Panc1 (cell line): Measurements from ENCODE around the gene SECTM1. TPM values are rescaled to one million over a fixed set of nuclear protein-coding genes. Genes with fewer than 3 reads are reported as not detected.

Experiments used
- ATAC-seq: fragments of 200-7000 bp; cut with Tn5 transposase; 2 replicates; pipeline ENCODE4 v1.9.1; 2020; ENCODE audit warnings: mild to moderate bottlenecking, moderate library complexity
- BruUV-seq: library from RNA; stranded (reverse); fragments of 400-500 nt; replicated peaks from 2 replicates; lab custom pipeline; 2021; lab: Mats Ljungman, UMichigan
- CTCF ChIA-PET: fragments of 300-600 bp; sonication (Branson Sonifier 250); formaldehyde crosslinking; loops from one replicate; lab custom pipeline; 2022; ENCODE audit warnings: antibody characterized with exemption; lab: Charles Lee
- POLR2A ChIA-PET: fragments of 300-600 bp; sonication (Branson Sonifier 250); formaldehyde crosslinking; loops from one replicate; lab custom pipeline; 2022; ENCODE audit warnings: antibody characterized with exemption; lab: Charles Lee
- DNase-seq: peaks from one replicate; pipeline ENCODE4 v3.0.0-alpha.2; 2010; ENCODE audit warnings: low read depth, low spot score
- H3K27ac ChIP-seq: 2 replicates; pipeline ENCODE4 v1.5.1; 2011; ENCODE audit warnings: mild to moderate bottlenecking, low read length, inconsistent platforms
- H3K27me3 ChIP-seq: fragments of 200-500 bp; sonication (Bioruptor generic); 2 replicates; pipeline ENCODE4 v1.6.0; 2014; ENCODE audit warnings: low read length, inconsistent platforms; ENCODE audit not compliant: control insufficient read depth, insufficient read depth
- H3K36me3 ChIP-seq: fragments of 200-500 bp; sonication (Bioruptor generic); 2 replicates; pipeline ENCODE4 v1.5.1; 2014; ENCODE audit warnings: inconsistent platforms, mild to moderate bottlenecking, low read length, moderate library complexity; ENCODE audit not compliant: control insufficient read depth, insufficient read depth
- H3K4me1 ChIP-seq: 2 replicates; pipeline ENCODE4 v1.5.1; 2011; ENCODE audit warnings: inconsistent platforms, mild to moderate bottlenecking, low read length, moderate library complexity; ENCODE audit not compliant: control insufficient read depth, insufficient read depth
- H3K4me3 ChIP-seq, 2 experiments: 2 replicates each; pipeline ENCODE4 v1.5.1; 2011 to 2012; ENCODE audit warnings: low read depth in 2 of 2, low read length in 2 of 2, mild to moderate bottlenecking in 2 of 2, inconsistent platforms in 1 of 2, moderate library complexity in 1 of 2
- H3K9me3 ChIP-seq: fragments of 200-500 bp; sonication (Bioruptor generic); 2 replicates; pipeline ENCODE4 v1.5.1; 2014; ENCODE audit warnings: low read depth, mild to moderate bottlenecking, inconsistent platforms, low read length, moderate library complexity; ENCODE audit not compliant: control insufficient read depth, insufficient read depth
- POLR2AphosphoS5 ChIP-seq: IDR thresholded peaks from 2 replicates; pipeline ENCODE4 v1.6.1; 2012; ENCODE audit warnings: mild to moderate bottlenecking, low read depth, low read length, moderate library complexity
- SIN3A ChIP-seq: IDR thresholded peaks from 2 replicates; pipeline ENCODE4 v1.6.1; 2012; ENCODE audit warnings: low read depth, mild to moderate bottlenecking, low read length, moderate library complexity, borderline replicate concordance; ENCODE audit not compliant: insufficient read depth
- TCF7L2 ChIP-seq: IDR thresholded peaks from 2 replicates; pipeline ENCODE4 v1.6.1; 2011; ENCODE audit warnings: mild to moderate bottlenecking, low read depth, low read length, inconsistent platforms
- in situ Hi-C: cut with HindIII; loops from 2 replicates; pipeline ENCODE4 v1.10.0; 2016; ENCODE audit warnings: low sequenced_read_pairs, low pct_unique_long_range_greater_than_20kb
- intact Hi-C: fragments of 100-400 bp; cut with micrococcal nuclease; formaldehyde crosslinking; loops from one replicate; pipeline ENCODE4 v1.10.0; 2022; ENCODE audit not compliant: unreplicated experiment
- total RNA-seq: library from RNA; stranded (reverse); gene quantifications from one replicate; pipeline ENCODE4 v1.2.1, GENCODE V29; 2021; ENCODE audit not compliant: unreplicated experiment
- TF ChIP-seq, protein P1 (sequence below), 2 experiments: IDR thresholded peaks; 2 replicates each; pipeline ENCODE4 v1.6.1; 2011 to 2012; ENCODE audit warnings: low read depth in 2 of 2, control low read depth in 1 of 2, low read length in 1 of 2, mild to moderate bottlenecking in 1 of 2, moderate library complexity in 1 of 2; ENCODE audit not compliant: insufficient read depth in 1 of 2
- TF ChIP-seq, protein P2 (sequence below): fragments of 450-650 bp; IDR thresholded peaks from 2 replicates; pipeline ENCODE4 v1.5.1; 2017; ENCODE audit warnings: mild to moderate bottlenecking

The SECTM1 gene
- total RNA-seq, 1 experiment from 2014 or later: 5.4 TPM

DNA sequence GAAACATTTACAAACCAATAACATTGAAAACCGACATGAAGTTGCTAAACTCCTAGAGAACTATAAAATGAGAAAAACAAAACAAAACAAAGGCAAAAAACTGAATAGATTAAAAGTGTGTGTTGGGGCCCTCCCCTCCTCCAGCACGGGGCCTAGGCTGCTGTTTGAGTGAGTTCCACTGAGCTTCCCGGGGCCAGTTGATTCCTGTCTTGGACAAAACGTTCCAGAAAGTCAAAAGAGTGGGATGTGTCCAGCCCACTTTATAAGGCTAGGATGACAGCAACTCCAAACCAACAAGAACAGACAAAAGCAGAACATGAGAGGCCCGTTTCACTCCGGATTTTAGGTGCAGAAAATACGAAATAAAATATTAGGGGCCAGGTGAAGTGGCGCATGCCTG, 48.4 kb downstream of the SECTM1 start:
- H3K4me3 ChIP-seq: no peak overlapping the region
- H3K9me3 ChIP-seq: no peaks in the 10 kb centered on the region
- POLR2A ChIA-PET: interaction anchor here (0.6 kb wide), 1 partner anchor 16 kb away, joined by 3 read pairs; no protein-coding TSS in a partner anchor
- intact Hi-C loops: no loop called here
- no TSS peak for BruUV-seq
- no peaks in the 10 kb centered on the region for H3K27me3 ChIP-seq
- CTCF ChIA-PET: no interaction called here
- H3K27ac ChIP-seq: no peak overlapping the region
- peaks cover 35% of the 10 kb centered on the region for H3K4me1 ChIP-seq
- in situ Hi-C loops: no loop called here
- H3K36me3 ChIP-seq: no peaks in the 10 kb centered on the region
- TF ChIP-seq, protein P1, sequence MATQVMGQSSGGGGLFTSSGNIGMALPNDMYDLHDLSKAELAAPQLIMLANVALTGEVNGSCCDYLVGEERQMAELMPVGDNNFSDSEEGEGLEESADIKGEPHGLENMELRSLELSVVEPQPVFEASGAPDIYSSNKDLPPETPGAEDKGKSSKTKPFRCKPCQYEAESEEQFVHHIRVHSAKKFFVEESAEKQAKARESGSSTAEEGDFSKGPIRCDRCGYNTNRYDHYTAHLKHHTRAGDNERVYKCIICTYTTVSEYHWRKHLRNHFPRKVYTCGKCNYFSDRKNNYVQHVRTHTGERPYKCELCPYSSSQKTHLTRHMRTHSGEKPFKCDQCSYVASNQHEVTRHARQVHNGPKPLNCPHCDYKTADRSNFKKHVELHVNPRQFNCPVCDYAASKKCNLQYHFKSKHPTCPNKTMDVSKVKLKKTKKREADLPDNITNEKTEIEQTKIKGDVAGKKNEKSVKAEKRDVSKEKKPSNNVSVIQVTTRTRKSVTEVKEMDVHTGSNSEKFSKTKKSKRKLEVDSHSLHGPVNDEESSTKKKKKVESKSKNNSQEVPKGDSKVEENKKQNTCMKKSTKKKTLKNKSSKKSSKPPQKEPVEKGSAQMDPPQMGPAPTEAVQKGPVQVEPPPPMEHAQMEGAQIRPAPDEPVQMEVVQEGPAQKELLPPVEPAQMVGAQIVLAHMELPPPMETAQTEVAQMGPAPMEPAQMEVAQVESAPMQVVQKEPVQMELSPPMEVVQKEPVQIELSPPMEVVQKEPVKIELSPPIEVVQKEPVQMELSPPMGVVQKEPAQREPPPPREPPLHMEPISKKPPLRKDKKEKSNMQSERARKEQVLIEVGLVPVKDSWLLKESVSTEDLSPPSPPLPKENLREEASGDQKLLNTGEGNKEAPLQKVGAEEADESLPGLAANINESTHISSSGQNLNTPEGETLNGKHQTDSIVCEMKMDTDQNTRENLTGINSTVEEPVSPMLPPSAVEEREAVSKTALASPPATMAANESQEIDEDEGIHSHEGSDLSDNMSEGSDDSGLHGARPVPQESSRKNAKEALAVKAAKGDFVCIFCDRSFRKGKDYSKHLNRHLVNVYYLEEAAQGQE (IDR thresholded peaks at IDR 0.05; ENCODE audit: insufficient read depth in 1 of 2, low read depth in 2 of 2, low read length in 1 of 2): no peak
- TF ChIP-seq POLR2AphosphoS5 (no peak), TCF7L2 (no peak), SIN3A (no peak)
- TF ChIP-seq, protein P2, sequence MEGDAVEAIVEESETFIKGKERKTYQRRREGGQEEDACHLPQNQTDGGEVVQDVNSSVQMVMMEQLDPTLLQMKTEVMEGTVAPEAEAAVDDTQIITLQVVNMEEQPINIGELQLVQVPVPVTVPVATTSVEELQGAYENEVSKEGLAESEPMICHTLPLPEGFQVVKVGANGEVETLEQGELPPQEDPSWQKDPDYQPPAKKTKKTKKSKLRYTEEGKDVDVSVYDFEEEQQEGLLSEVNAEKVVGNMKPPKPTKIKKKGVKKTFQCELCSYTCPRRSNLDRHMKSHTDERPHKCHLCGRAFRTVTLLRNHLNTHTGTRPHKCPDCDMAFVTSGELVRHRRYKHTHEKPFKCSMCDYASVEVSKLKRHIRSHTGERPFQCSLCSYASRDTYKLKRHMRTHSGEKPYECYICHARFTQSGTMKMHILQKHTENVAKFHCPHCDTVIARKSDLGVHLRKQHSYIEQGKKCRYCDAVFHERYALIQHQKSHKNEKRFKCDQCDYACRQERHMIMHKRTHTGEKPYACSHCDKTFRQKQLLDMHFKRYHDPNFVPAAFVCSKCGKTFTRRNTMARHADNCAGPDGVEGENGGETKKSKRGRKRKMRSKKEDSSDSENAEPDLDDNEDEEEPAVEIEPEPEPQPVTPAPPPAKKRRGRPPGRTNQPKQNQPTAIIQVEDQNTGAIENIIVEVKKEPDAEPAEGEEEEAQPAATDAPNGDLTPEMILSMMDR: no peak
- no peak for ATAC-seq
- DNase-seq: no peak

DNA sequence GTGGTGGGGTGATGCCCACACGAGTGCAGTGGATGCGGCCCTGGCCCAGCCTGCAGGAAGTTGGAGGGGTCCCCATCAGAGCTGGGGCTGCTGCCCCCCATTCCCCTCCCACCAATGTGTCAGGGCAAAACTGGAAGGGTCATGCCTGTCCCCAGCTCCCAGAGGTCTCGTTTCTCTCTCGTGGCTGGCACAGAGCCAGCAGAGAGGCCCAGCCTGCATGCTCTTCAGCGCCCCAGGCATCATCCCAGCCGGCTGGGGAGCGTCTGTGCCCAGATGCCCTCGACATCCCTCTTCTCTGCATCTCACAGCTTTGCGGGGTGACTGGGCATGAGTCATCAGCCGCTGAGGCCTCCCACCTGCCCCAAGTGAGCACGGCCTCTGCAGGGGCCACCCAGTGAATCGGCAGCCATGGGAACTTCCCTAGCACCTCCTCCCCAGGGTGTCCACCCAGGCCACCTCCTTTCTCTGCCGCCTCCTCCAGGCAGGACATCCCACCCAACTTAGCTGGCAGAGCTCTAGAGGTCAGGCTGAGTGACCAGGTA, 50.3 kb downstream of the SECTM1 start:
- no peak for TF ChIP-seq TCF7L2
- no peak for TF ChIP-seq SIN3A
- TF ChIP-seq POLR2AphosphoS5: no peak
- TF ChIP-seq, protein P2: no peak
- TF ChIP-seq, protein P1 (IDR thresholded peaks at IDR 0.05; ENCODE audit: insufficient read depth in 1 of 2, low read depth in 2 of 2, low read length in 1 of 2): no peak
- ChIA-PET CTCF (interaction anchor here (0.6 kb wide), 1 partner anchor 11 kb away, joined by 5 read pairs; no protein-coding TSS in a partner anchor), POLR2A (interaction anchor here (0.8 kb wide), 1 partner anchor 9 kb away, joined by 4 read pairs; no protein-coding TSS in a partner anchor)
- peak; percentile 67 for ATAC-seq
- intact Hi-C loops: no loop called here
- H3K36me3 ChIP-seq: no peaks in the 10 kb centered on the region
- H3K9me3 ChIP-seq: no peaks in the 10 kb centered on the region
- in situ Hi-C loops: no loop called here
- no TSS peak for BruUV-seq
- H3K4me3 ChIP-seq: no peak overlapping the region
- no peak for DNase-seq
- H3K27me3 ChIP-seq: no peaks in the 10 kb centered on the region
- H3K27ac ChIP-seq: no peak overlapping the region
- H3K4me1 ChIP-seq: peaks cover 23% of the 10 kb centered on the region
